Peyer's patch (tissue), 4 donors: ENCODE results near the gene KRT13.

Source experiments
- POLR2A ChIP-seq, 2 donors: fragments of 450-650 bp; IDR thresholded peaks; one replicate each; pipeline ENCODE4 v1.5.1; 2017; ENCODE audit warnings: antibody characterized with exemption in 2 of 2, mild to moderate bottlenecking in 2 of 2, moderate library complexity in 2 of 2
- TF ChIP-seq, protein P1 (sequence below), 6 experiments: fragments of 450-650 bp in 4 of 6; fragments of 200-600 bp in 2 of 6; sonication (generic) in 1 of 6; IDR thresholded peaks; one replicate each; pipeline ENCODE4 v1.5.1; 2017 to 2019; ENCODE audit warnings: antibody characterized with exemption in 6 of 6, mild to moderate bottlenecking in 3 of 6, moderate library complexity in 1 of 6

DNA sequence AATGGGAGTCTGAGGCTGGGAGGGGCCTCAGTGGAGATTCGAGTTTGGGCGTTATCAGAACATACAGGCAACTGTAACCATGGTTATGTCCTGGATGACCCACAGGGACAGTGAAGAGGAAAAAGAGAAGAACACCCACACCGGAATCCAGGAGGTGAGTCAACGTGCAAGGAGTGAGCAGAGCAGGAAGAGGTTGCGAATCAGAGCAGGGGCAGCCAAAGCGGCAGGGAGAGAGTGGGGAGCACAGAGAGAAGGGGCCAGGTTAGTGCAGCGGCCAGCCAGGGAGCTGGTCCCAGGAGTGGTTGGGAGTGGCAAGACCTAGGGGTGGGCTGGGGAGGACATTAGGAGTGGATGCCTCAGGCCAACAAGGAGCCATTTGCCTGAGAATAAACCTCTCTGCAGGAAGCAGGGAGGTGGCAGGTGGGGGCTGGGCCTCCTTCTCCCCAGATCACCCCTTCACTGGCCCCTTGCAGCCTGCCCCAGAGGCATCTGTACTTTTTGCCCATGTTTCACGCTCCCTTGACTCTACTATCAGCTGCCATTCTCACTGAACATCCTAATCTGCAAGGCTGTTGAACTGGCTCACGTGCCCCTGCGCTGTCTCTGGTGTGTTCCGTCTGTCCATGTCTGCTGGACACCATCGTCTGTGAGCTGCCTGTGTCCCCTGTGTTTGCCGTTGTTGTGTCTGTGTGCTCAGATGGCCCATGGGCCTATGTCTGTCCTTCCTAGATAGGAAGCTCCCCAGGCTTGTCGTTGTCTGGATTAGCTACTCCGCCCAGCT, 5.1 kb downstream of the KRT13 start:
- TF ChIP-seq POLR2A (IDR thresholded peaks at IDR 0.05): no peak
- TF ChIP-seq, protein P1, sequence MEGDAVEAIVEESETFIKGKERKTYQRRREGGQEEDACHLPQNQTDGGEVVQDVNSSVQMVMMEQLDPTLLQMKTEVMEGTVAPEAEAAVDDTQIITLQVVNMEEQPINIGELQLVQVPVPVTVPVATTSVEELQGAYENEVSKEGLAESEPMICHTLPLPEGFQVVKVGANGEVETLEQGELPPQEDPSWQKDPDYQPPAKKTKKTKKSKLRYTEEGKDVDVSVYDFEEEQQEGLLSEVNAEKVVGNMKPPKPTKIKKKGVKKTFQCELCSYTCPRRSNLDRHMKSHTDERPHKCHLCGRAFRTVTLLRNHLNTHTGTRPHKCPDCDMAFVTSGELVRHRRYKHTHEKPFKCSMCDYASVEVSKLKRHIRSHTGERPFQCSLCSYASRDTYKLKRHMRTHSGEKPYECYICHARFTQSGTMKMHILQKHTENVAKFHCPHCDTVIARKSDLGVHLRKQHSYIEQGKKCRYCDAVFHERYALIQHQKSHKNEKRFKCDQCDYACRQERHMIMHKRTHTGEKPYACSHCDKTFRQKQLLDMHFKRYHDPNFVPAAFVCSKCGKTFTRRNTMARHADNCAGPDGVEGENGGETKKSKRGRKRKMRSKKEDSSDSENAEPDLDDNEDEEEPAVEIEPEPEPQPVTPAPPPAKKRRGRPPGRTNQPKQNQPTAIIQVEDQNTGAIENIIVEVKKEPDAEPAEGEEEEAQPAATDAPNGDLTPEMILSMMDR (IDR thresholded peaks at IDR 0.05): no peak
